ENCODE measurements around the gene NCCRP1. TPM values are rescaled to one million over a fixed set of nuclear protein-coding genes. Genes with fewer than 3 reads are reported as not detected.

The NCCRP1 gene
- total RNA-seq, 1 donor from 2014 or later, result not detected

DNA sequence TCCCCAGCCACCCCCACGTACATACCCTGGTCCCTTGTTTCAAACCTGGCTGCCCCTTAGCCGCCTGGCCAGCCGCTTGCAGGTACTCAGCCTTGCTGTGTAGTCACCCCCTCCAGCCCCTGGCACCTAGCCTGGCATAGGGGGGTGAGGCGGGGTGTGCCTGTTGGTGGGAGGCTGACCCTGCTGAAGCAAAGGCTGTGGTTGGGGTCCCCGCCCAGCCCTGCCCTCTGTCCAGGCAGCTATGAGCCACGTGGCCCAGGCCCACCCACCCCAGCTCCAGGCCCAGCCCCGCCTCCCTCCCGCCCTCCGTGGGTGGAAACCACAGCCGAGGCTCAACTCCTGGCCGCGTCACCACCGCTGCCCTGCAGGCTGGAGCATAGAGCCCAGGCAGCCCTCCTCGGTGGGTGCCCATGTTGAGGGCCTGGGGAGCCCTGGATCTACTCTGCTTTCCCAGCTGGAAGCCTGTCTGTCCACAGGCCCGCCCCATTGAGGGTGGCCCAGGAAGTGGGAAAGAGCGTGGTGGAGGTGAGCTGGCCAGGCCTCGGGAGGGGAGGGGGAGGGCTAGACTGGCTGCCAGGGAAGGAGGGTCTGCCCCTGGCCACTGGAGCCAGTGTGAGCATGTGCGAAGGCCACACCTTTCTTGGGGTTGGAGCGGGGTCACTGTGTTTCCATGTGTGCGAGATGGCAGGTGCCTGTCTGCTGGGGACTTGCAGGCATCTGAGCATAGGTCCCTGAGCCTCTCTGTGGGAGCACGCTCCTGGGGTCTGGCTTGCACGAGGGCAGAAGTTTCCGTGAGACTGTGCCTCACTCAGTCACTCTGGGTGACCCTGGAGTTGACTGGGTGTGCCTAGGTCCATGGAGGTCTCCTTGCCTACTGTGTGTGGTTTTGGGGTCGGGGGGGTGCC, 40.2 kb upstream of the NCCRP1 start:
- H3K27me3 Mint-ChIP-seq (ENCODE audit: low read depth), result no peaks in the 10 kb centered on the region
- no peak for DNase-seq (ENCODE audit: low spot score)
- TF ChIP-seq, protein P1, sequence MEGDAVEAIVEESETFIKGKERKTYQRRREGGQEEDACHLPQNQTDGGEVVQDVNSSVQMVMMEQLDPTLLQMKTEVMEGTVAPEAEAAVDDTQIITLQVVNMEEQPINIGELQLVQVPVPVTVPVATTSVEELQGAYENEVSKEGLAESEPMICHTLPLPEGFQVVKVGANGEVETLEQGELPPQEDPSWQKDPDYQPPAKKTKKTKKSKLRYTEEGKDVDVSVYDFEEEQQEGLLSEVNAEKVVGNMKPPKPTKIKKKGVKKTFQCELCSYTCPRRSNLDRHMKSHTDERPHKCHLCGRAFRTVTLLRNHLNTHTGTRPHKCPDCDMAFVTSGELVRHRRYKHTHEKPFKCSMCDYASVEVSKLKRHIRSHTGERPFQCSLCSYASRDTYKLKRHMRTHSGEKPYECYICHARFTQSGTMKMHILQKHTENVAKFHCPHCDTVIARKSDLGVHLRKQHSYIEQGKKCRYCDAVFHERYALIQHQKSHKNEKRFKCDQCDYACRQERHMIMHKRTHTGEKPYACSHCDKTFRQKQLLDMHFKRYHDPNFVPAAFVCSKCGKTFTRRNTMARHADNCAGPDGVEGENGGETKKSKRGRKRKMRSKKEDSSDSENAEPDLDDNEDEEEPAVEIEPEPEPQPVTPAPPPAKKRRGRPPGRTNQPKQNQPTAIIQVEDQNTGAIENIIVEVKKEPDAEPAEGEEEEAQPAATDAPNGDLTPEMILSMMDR (IDR thresholded peaks at IDR 0.05), result no peak
- peaks cover 15% of the 10 kb centered on the region for H3K4me1 Mint-ChIP-seq (ENCODE audit: low read depth)
- H3K27ac Mint-ChIP-seq (ENCODE audit: unreplicated experiment), result no peak overlapping the region
- no peaks in the 10 kb centered on the region for H3K36me3 Mint-ChIP-seq (ENCODE audit: low read depth)
- no peak overlapping the region for H3K4me3 Mint-ChIP-seq (ENCODE audit: unreplicated experiment)
- H3K9me3 Mint-ChIP-seq (ENCODE audit: low read depth), result no peaks in the 10 kb centered on the region

DNA sequence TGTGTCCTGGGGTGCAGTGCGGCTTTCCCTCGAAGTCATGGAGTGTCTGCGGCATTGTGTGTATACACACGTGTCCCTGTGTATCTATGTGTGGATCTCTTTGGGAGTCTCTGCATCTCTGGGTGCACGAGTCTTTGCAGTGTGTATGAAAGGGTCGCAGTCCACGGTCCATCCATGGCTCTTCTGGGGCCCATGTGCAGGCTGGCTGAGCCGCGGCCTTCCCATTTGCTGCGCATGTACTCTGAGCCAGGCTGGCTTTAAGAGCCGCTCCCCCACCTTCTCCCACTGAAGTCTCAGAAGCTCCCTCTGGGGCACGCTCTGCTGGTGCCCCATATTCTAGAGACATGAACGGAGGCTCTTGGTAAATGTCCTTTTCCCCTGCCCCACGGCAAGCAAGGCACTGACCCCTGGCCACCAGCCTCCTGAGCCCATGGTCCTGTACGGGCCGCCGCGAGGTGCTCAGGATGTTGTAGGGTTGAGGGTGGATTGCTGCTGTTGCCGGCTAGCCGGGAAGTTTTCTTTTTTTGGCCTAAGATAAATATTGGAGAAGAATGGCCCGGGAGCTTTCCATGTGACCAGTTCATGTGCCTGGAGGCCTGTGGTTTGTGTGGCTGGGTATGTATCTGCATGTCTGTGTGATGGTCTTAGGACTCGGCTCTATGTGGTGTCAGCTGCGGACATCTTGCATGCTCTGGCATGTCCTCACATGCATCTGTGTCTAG, 39.3 kb upstream of the NCCRP1 start:
- Mint-ChIP-seq H3K36me3 (ENCODE audit: low read depth) (no peaks in the 10 kb centered on the region), H3K9me3 (ENCODE audit: low read depth) (no peaks in the 10 kb centered on the region), H3K4me1 (ENCODE audit: low read depth) (peaks cover 15% of the 10 kb centered on the region), H3K4me3 (ENCODE audit: unreplicated experiment) (no peak overlapping the region), H3K27me3 (ENCODE audit: low read depth) (no peaks in the 10 kb centered on the region), H3K27ac (ENCODE audit: unreplicated experiment) (peak overlapping the region; percentile 34)
- DNase-seq (ENCODE audit: low spot score), result no peak
- TF ChIP-seq, protein P1 (IDR thresholded peaks at IDR 0.05), result no peak

DNA sequence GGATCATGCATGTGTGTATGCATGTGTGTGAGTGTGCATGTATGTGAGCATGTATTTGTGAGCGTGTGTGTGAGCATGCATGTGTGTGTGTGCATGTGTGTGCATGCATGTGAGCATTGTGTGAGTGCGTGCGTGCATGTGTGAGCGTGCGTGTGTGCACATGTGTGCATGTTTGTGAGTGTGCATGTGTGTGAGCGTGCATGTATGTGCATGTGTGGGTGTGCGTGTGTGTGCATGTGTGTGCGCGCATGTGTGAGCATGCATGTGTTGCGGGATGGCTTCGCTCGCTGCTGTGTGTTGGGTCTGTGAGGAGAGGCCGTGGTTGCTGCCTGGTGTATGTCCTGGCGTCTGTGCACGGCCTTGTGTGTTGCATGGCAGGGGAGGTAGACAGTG, 38.8 kb upstream of the NCCRP1 start:
- peaks cover 15% of the 10 kb centered on the region for H3K4me1 Mint-ChIP-seq (ENCODE audit: low read depth)
- no peak overlapping the region for H3K27ac Mint-ChIP-seq (ENCODE audit: unreplicated experiment)
- H3K27me3 Mint-ChIP-seq (ENCODE audit: low read depth), result no peaks in the 10 kb centered on the region
- TF ChIP-seq, protein P1 (IDR thresholded peaks at IDR 0.05), result no peak
- no peaks in the 10 kb centered on the region for H3K36me3 Mint-ChIP-seq (ENCODE audit: low read depth)
- H3K9me3 Mint-ChIP-seq (ENCODE audit: low read depth), result no peaks in the 10 kb centered on the region
- no peak for DNase-seq (ENCODE audit: low spot score)
- H3K4me3 Mint-ChIP-seq (ENCODE audit: unreplicated experiment), result no peak overlapping the region

DNA sequence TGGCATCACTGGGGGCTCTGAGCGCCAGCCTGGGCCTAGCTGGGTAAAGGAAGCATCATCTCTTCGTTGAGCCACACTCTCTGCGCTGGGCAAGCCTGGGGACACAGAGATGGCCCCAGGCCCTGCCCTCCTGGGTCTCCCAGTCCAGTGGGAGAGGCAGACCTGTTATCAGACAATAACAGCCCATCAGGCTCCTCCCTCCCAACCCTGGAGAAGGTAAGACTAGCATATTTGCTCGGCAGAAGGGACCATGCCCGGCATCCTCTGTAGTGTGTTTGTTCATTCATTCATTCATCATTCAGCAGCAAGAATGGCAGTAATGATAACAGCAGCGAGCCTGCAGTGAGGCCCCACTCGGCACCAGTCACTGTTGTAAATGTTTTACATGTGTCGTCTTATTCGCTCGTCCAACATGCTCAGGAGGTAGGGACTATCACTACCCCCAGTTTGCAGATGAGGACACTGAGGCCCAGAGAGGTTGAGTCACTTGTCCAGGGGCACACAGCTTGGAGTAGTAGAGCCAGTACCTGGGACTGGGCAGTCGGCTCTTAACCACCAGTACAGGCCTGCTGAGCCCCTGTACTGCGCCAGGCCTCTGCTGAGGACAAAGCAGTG, 38.0 kb upstream of the NCCRP1 start:
- H3K4me3 Mint-ChIP-seq (ENCODE audit: unreplicated experiment), result no peak overlapping the region
- no peak for DNase-seq (ENCODE audit: low spot score)
- no peaks in the 10 kb centered on the region for H3K27me3 Mint-ChIP-seq (ENCODE audit: low read depth)
- H3K27ac Mint-ChIP-seq (ENCODE audit: unreplicated experiment), result no peak overlapping the region
- TF ChIP-seq, protein P1 (IDR thresholded peaks at IDR 0.05), result no peak
- no peaks in the 10 kb centered on the region for H3K9me3 Mint-ChIP-seq (ENCODE audit: low read depth)
- H3K36me3 Mint-ChIP-seq (ENCODE audit: low read depth), result no peaks in the 10 kb centered on the region
- H3K4me1 Mint-ChIP-seq (ENCODE audit: low read depth), result peaks cover 15% of the 10 kb centered on the region

DNA sequence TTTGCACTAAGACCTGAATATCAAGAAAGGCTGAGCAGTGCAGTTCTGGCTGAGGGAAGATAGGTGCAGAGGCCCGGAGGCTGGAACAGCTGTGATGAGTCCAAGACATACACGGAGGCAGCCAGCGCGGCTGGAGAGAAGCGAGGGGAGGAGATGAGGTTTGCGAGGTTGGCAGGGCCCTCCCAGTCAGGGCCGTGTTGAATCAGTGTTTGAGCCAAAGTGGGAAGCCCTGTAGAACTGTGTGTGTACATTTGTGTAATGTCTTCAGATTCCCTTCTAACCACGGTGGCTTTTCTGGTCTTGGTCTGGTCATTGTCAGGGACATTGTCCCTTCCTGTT, 36.3 kb upstream of the NCCRP1 start:
- Mint-ChIP-seq H3K27ac (ENCODE audit: unreplicated experiment) (no peak overlapping the region), H3K4me3 (ENCODE audit: unreplicated experiment) (no peak overlapping the region), H3K36me3 (ENCODE audit: low read depth) (no peaks in the 10 kb centered on the region), H3K9me3 (ENCODE audit: low read depth) (no peaks in the 10 kb centered on the region), H3K27me3 (ENCODE audit: low read depth) (no peaks in the 10 kb centered on the region), H3K4me1 (ENCODE audit: low read depth) (peaks cover 15% of the 10 kb centered on the region)
- TF ChIP-seq, protein P1 (IDR thresholded peaks at IDR 0.05), result no peak
- DNase-seq (ENCODE audit: low spot score), result no peak

Data from chondrocyte (in vitro differentiated cells).